Ecto neural progenitor cell (in vitro differentiated cells): ENCODE data around the gene METAP1D.
"Not testable (repeated sequence)": the region's sequence is repeated elsewhere in the genome, so short reads cannot be mapped to it uniquely, and the experiment has no call there.

Source experiments
- DNase-seq: peaks from one replicate; pipeline ENCODE4 v3.0.0-alpha.2; 2018; ENCODE audit warnings: low spot score

Gene METAP1D

DNA sequence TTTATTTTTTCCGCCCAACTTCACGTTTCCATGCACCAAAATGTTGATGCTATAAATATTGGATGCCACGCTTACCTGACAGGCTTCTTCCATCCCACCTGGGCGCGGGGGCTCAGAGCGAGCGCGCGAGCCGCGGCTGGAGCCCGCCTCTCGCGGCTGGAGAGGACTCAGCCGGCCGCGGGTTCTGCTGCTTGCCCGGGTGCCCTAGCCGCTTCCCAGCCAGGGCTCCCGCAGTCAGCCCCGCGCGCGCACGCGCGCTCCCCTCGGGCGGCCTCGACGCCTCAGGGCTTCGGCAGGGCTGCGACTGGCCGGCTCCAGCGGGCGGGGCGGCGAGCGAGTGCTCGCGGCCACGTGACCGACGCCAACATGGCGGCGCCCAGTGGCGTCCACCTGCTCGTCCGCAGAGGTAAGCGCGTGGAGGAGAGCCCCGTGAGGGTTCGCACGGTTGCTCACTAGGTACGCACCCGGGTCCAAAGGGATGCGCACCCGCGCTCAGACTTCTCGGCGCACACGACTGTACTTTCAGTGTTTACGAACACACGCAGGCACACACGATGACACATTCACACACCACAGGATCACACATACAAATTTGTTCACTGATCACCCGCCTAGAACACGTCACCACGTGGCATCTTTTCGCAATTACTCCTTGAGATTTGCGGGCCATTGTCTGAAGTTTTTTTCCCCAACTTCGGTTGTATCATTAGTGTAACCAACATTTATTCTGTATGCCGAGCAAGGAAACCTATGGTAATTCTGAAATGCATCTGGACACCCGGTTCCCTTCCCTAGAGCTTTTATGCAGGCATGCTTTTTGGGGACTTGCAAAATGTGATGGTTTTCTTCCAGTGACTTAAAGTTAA is at the start of gene METAP1D:
Gene METAP1D (plus strand): TSS at position 350 of the 866 bp plus-strand sequence. CDS start 17 bp downstream, at position 367.
- DNase-seq, result peak; percentile 97

DNA sequence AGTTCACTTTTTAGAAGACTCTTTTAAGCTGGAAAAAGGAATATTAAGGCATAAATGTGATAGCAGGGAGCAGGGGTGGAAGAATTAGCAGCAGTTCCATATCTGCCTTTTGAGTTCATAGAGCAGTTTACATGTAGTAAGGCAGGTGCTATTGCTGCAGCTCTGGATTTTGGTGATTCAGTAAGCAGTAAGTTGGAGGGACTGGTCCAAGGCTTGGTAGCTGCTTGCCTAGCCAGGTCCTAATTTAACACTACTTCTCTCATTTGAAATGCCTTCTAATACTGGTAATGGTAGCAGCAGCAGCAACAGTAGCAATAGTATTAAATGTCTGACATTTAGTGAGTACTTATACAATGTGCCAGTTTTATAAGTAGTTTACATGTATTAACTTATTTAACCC is 47.5 kb upstream of the METAP1D start:
- no peak for DNase-seq

DNA sequence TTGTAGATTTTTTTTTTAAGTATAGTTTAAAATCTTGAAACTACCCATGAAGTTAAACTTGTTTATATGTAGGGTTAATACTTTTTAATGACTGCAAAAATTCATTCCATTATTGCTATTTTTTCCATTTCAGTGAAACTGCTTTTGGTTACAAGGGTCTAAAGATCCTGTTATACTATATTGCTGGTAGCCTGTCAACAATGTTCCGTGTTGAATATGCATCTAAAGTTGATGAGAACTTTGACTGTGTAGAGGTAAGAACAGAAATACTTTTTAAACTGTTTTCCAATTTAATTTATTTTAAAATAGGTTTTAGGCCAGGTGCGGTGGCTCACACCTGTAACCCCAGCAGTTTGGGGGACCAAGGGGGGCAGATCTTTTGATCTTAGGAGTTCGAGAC is 47.0 kb upstream of the METAP1D start:
- DNase-seq, result no peak

DNA sequence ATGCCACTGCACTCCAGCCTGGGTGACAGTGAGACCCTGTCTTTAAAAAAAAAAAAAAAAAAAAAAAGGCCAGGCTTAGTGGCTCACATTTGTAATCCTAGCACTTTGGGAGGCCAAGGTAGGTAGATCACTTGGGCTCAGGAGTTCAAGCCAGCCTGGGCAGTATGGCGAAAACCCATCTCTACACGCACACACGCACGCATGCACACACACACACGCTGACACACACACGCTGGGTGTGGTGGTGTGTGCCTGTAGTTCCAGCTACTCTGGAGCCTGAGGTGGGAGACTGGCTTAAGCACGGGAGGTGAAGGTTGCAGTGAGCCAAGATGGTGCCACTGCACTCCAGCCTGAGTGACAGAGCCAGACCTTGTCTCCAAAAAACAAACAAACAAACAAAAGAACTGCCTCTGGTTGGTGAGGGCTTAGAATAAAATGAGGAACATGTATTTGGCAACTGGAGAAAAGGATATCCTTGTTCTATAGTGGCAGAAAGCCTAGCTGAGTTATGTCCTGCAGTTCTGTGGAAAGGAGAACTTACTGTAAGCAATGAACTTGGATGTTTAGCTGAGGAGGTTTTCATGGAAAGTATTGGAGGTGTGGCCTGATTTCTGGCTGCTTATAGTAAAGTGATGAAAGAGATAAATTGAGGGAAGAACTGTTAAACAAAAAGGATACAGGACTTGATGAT is 43.5 kb upstream of the METAP1D start:
- DNase-seq, result no peak

DNA sequence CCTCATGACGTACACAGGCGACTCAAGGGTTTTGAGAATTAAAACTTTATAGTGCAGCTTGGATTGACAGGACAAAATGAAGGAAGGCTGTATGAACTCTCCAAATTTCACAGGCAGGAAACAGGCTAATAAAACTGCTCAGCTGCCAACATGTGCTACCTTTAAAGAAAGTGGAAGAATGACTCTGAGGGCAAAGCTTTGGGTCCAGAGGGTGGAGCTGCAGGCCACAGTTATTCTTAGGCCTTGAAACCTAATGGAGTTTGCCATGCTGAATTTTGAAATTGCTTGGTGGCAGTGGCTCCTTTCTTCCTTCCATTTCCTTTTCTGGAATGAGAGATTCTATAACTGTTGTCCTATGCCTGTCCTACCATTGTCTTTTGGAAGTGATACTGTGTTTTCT is 42.7 kb upstream of the METAP1D start:
- DNase-seq, result no peak

DNA sequence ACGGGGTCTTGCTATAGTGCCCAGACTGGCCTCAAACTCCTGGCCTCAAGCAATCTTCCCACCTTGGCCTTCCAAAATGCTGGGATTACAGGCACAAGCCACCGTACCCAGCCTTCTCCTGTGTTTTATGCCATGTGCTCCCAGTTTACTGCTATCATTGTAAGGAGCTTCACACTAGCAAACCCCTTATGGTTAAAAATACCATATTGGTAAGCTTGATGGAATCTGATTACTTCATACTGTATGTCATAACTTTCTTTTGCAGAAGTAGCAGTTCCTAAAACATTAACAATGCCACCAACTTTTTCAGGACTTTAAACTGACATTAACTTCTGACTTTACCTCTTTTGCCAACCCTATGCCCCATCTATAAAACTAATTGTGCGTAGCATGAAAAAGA is 41.3 kb upstream of the METAP1D start:
- no peak for DNase-seq

DNA sequence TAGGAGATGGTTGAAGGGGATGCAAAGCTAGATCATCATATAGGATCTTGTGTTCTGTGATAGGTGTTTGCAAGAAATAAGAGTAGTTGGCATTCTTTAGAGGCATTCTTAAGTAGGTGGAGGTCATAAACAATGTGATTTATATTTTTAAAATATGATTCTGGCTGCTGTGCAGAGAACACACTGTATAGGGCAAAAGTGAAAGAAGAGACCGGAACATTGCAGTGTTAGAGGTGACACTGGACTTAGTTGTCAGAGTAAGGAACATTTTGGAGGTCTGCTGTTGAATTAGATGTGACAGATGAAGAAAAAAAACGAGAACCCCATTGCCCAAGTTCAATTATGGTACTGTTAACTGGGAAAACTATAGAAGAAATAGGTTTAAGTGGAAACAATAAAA is 39.8 kb upstream of the METAP1D start:
- no peak for DNase-seq

DNA sequence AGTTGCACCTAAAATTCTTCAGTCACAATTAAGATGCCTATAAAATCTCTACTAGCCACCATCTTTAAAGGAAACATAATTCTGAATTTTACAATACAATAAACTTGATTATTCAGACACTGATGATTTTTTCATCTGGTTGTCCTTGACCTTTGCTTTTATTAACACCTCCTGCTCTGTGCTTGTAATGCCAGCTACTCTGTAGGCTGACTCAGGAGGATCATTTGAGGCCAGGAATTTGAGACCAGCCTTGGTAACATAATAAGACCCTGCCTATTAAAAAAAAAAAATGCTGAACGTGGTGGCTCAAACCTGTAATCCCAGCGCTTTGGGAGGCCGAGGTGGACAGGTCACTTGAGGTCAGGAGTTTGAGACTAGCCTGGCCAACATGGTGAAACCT is 39.2 kb upstream of the METAP1D start:
- DNase-seq, result no peak

DNA sequence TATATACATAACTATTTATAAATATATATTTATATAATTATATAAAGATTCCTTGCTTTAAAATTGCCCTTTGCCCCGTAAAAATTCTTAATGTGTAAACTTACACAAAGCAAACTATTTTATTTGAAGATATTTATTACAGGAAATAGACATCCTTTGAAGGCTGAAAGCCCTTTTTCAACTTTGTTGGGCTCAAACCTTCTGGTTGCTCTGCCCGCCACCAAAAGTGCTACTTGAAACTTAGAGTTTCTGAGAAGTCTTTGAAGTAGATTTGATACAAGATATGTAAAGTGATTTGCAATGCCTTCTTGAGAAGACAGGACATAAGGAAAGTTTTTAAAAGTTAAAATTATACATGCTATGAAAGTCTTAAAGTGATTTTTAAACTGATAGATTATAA is 36.6 kb upstream of the METAP1D start:
- no peak for DNase-seq

DNA sequence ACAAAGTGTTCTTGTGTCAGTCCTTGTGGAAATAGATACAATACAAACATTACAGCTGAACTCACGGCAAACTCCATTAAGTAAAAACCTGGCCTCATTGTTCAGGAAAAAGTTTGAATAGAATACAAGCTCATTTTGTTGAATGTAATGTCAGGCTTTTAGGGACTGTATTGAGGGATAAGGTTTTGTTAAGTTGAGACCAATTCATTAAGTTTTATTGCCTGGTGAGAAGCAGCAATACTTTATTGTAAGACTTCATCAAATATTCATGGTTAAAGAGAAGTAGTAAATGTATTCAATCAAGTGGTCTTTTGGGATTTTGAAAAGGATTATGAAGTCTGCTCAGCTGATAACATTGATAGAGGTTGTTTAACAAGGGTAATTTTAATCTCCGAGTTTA is 35.4 kb upstream of the METAP1D start:
- no peak for DNase-seq

DNA sequence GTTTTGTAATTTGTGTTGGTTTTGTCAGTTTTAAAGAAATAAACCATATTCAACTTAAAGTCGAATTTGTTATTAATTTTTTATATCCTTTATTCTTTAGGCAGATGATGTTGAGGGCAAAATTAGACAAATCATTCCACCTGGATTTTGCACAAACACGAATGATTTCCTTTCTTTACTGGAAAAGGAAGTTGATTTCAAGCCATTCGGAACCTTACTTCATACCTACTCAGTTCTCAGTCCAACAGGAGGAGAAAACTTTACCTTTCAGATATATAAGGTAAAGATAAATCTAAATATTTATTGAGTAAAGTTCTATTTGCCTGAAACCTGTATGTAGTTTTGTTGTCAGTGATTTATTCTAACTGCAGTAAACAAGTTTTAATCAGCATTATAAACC is 34.5 kb upstream of the METAP1D start:
- DNase-seq, result no peak

DNA sequence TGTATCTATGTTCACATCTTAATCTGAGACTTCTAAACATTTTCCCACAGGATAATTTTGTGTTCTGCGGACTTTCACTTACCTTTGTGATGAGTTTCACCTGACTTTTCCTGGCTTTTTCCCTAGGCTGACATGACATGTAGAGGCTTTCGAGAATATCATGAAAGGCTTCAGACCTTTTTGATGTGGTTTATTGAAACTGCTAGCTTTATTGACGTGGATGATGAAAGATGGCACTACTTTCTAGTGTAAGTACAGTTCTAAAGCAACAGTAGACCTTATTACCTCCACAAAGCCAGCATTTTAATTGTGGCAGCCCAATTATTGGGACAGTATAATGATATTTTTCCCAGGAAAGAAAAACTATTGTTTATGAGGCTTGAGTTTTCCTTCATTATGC is 34.1 kb upstream of the METAP1D start:
- DNase-seq, result no peak

DNA sequence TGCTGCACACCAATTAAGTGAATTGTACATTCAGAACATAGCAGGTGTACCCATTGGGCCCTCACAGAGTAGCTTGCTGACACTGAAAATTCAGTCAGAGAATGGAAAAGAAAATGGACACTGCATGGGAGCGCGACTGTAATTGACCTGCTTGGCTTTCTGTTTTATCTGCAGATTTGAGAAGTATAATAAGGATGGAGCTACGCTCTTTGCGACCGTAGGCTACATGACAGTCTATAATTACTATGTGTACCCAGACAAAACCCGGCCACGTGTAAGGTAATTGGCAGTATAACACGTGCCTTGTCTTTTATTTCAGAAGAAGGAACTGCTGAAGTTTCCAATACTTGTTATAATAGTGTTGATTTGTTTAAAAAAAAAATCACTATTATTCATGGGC is 33.5 kb upstream of the METAP1D start:
- no peak for DNase-seq

DNA sequence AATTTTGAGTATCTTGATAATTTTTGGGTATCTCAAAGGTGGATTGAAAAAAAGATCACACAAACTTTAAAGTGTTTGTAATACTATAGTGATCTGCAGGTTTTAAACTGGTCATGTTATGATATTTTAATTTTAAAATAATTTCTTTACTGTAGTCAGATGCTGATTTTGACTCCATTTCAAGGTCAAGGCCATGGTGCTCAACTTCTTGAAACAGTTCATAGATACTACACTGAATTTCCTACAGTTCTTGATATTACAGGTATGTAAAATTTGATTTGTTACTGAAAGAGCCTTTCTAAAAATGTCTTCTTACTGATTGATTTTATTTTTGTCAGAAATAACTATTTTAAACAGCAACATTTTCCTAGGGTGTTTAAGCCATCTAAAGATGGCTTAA is 33.1 kb upstream of the METAP1D start:
- DNase-seq, result no peak

DNA sequence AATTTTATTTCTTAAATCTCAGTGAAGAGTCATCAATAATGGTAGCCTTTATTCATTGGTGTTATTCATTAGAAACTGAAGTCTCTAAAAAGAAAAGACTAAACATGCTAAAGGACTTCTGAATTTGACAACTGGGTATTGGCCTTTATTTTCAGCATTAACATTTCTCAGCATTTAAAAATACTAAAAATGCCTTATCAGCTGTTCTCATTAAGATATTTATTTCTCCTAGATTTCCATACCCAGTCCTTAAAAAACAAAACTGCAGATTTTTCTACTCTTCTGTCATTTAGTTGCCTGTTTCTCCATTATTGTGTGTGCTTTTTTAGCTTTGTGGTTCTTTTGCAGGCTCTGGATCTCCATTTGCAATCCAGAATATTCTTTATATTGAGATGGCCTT is 31.2 kb upstream of the METAP1D start:
- DNase-seq, result no peak

DNA sequence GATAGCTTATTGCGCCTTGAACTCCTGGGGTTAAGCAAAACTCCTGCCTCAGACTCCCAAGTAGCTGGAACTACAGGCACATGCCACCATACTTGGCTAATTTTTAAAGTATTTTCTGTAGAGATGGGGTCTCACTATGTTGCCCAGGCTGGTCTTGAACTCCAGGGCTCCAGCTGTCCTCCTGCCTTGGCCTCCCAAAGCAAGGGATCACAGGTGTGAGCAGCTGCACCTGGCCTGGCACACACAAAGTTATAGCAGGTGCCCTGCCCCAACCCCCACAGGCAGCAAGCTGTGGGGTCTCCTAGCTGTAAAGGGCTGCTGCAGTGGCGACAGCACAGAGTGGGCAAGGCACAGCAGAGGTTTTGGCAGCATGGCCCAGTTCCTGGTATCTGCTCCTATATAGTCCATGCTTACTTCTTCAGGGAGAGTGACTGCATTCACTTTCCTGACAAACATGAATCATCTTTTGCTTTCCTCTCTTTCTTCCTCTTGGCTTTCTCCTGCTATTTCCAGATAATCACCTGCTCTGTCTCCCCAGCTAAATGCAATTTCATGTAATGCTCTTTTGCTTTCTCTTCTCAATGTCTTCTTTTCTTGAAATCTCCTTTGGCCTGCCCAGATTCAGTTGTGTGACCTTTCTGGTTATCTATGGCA is 27.3 kb upstream of the METAP1D start:
- no peak for DNase-seq

DNA sequence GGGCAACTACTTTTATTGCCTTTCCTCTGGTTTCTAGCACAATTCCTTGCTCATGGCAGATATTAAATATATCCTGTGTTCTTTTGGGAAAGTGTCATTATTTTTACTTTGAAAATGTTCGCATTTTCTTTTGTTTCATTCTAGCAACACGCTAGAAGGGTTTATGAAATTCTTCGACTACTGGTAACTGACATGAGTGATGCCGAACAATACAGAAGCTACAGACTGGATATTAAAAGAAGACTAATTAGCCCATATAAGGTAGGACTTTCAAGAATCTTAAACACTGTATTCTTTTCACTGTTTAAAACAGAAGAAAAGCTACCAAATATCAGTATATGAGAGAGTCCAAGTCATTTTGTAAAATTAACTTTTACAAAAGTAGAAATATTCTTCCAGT is 20.6 kb upstream of the METAP1D start:
- DNase-seq, result no peak

DNA sequence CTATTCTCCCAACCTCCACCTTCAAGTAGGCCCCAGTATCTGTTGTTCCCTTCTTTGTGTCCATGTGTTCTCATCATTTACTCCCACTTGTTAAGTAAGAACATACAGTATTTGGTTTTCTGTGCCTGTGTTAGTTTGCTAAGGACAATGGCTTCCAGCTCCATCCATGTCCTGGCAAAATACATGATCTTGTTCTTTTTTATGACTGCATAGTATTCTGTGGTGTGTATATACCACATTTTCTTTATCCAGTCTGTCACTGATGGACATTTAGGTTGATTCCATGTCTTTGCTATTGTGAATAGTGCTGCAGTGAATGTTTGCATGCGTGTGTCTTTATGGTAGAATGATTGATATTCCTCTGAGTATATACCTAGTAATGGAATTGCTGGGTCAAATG is 15.8 kb upstream of the METAP1D start:
- not testable (repeated sequence) for DNase-seq

DNA sequence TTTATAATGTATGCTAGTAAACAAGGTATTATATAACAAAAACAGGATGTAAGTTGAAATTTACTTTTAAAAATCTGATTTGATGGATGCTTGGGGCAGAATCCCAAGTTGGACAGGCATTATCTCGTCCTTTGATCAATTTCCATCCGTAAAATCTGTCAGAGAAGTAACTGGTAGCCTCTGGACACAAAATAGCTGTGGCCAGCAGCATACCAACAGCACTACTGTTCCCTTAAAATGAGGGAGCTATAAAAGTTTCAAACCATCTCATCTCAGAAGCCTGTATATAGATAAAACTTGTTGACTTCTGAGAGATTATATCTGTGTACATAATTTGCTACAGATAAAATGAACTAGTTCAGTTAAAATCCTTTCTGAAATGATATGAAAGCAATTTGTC is 14.7 kb upstream of the METAP1D start:
- no peak for DNase-seq

DNA sequence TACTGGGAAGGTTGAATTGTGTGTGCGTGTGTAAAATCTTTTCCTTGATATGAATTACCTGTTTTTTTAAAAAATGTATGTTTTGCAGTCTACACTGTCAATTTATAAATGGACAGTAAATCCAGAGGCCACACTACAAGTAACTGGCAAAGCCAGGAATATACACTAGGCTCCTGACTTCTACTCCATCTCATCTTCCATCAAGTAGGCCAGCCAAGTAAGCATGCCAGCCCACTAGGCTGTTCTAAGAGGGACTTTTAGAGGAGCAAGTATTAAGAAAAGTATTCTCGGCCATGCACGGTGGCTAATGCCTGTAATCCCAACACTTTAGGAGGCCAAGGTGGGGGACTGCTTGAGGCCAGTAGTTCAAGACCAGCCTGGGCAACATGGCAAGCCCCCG is 13.0 kb upstream of the METAP1D start:
- DNase-seq, result no peak

DNA sequence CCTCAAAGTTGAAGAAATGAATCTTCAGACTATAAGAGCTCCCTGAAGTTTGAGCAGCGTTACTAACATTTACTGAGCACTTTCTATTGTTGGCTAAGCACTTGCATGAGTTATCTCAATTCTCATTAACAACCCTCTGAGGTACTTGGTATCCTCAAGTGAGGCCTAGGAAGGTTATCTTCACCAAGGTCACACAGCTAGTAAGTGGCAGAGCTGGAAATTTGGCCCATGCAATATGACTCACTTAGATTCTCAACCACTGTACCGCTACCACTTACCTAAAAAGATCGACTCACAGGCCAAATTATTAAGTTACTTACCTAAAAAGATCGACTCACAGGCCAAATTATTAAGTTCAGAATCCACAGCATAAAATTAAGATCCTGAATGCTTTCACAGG is 8.7 kb upstream of the METAP1D start:
- DNase-seq, result no peak

DNA sequence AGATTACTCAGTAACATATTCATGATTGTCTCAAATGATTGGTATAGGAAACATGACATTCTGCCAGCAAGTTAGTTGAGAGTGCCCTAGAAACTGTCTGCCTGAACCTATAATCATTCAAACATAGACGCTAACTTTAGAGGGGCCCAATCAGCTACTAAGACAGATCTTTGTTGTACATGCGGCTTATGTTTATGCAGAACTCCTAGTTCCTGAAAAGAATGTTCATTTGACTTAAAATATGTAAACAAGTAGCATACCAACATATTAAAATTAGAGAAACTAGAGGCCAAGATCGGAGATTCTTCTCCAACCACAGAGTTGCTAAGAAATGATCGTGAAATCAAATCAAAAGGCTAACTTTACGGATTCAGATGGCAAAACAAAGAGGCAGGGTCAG is 4.2 kb upstream of the METAP1D start:
- no peak for DNase-seq

DNA sequence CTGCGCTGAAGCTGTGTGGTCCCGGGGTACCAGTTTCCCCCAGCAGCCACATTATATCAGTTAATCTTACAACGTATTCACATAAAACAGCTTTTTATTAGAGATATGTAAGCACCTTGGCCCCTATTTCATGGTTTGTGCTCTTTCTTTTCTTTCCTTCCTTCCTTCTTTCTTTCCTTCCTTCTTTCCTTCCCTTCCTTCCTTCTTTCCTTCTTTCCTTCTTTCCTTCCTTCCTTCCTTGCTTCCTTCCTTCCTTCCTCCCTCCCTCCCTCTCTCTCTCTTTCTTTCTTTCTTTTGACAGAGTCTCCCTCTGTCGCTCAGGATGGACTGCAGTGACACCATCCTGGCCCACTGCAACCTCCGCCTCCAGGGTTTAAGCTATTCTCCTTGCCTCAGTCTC is 3.7 kb upstream of the METAP1D start:
- DNase-seq, result no peak
